ENCODE data around the gene MAN2A2.
A peak's percentile ranks its signal among the peaks of the same experiment; 100 is the strongest.

Gene MAN2A2

DNA sequence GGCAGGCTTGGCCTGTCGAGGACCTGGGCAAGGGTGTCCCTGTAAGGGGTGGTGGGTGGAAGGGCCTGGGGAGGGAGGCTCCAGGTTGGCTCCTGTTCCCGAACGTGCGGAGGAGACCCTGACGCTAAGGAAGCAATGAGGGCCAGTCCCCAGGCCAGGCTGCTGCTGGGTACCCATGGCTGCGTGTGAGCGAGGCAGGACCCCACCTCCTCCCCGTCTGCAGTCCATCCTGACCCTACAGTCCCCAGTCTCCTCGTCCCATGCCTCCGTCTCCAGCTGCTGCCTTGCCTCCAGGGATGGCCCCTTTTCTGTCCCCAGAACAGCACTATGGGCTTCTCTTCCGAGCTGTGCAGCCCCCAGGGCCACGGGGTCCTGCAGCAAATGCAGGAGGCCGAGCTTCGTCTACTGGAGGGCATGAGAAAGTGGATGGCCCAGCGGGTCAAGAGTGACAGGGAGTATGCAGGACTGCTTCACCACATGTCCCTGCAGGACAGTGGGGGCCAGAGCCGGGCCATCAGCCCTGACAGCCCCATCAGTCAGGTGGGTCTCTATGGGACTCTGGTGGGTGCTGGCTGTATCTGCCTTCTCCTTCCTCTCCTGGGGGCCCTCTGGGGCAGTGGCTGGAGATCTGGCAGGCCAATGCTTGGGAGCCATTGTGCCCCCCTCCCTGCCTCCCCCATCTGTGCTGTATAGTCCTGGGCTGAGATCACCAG is 18.2 kb upstream of the MAN2A2 start:
- Mint-ChIP-seq H3K4me3 (peak overlapping the region; percentile 24), H3K9me3 (no peaks in the 10 kb centered on the region), H3K36me3 (peaks cover 6% of the 10 kb centered on the region), H3K27ac (peak overlapping the region; percentile 82), H3K27me3 (no peaks in the 10 kb centered on the region), H3K4me1 (peaks cover 32% of the 10 kb centered on the region)
- CTCF ChIA-PET = interaction anchor here (0.6 to 4.4 kb wide), 45 partner anchors 9 to 592 kb away, joined by 3 to 78 read pairs (median 5); partner anchors contain the start of genes BLM and HDDC3
- DNase-seq = no peak

DNA sequence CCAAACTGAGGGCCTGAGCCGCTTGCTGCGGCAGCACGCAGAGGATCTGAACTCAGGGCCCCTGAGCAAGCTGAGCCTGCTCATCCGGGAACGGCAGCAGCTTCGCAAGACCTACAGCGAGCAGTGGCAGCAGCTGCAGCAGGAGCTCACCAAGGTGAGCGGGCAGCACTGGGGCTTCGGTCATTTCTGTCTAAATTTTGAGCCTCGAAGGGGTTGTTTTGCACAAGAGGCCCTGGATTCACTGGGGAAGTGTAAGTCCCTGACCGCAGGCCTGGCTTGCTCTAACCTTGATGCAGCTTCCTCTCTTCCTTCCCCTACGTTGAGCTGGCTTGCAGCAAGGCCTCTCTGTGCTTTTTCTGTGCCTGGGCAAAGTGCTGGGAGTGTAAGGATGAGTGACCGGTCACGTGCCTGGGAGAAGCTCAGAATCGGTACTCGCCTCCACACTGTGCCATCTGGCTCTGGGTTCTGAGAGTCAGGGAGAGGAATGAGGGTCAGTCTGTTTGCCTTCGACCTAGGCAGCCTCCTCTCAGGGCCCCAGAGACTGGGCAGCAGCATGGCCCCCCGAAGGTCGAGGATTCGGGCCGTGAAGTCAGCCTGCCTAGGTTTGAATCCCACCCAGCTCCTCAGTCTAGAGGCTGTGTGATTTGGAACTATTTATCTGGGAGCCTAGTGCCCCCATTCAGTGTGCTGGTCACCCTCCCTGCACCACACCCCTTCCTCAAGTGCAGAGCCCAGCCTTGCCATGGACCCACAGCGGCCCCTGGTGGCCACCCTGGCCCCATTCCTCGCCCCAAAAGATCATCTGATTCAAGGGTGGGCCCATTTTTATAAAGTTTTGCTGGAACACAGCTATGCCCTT is 17.4 kb upstream of the MAN2A2 start:
- Mint-ChIP-seq H3K27ac (peak overlapping the region; percentile 82), H3K27me3 (no peaks in the 10 kb centered on the region), H3K9me3 (no peaks in the 10 kb centered on the region), H3K4me3 (peak overlapping the region; percentile 35), H3K4me1 (peaks cover 32% of the 10 kb centered on the region), H3K36me3 (peaks cover 3% of the 10 kb centered on the region)
- peak; percentile 87 for DNase-seq
- CTCF ChIA-PET = interaction anchor here (0.6 to 4.4 kb wide), 54 partner anchors 9 to 592 kb away, joined by 3 to 78 read pairs (median 4); partner anchors contain the start of genes BLM and HDDC3

DNA sequence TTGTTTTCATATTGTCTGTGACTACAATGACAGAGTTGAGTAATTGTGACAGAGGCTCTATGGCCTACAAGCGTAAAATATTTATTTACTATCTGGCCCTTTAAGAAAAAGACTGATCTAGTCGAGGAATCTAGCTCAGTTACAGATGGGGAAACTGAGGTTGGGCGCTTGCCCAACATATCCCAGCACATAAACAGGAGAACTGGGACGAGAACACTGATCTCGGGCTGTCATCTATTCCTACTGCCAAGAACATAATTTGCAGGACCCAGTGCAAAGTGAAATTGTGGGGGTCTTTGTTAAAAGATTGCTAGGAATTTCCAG is 16.8 kb upstream of the MAN2A2 start:
- H3K4me3 Mint-ChIP-seq = no peak overlapping the region
- peaks cover 3% of the 10 kb centered on the region for H3K36me3 Mint-ChIP-seq
- CTCF ChIA-PET = interaction anchor here (0.7 to 4.4 kb wide), 36 partner anchors 10 to 593 kb away, joined by 3 to 78 read pairs (median 5); partner anchors contain the start of genes BLM and HDDC3
- H3K27me3 Mint-ChIP-seq = no peaks in the 10 kb centered on the region
- H3K4me1 Mint-ChIP-seq = peaks cover 32% of the 10 kb centered on the region
- no peak overlapping the region for H3K27ac Mint-ChIP-seq
- no peak for DNase-seq
- H3K9me3 Mint-ChIP-seq = no peaks in the 10 kb centered on the region

DNA sequence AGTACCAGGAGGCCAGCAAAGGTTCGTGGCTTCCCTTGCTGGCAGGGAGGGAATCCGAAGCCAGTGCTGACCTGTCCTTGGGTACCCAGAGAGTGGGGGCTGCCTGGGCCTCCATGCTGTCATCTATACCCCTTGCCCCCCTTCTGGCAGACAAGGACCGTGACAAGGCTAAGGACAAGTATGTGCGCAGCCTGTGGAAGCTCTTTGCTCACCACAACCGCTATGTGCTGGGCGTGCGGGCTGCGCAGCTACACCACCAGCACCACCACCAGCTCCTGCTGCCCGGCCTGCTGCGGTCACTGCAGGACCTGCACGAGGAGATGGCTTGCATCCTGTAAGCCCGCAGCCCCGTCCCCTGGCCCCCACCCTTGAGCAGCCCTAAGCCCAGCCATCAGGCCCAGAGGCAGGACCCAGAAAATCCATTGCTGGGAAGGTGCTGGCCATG is 16.0 kb upstream of the MAN2A2 start:
- Mint-ChIP-seq H3K4me1 (peaks cover 32% of the 10 kb centered on the region), H3K27me3 (no peaks in the 10 kb centered on the region), H3K36me3 (peaks cover 3% of the 10 kb centered on the region), H3K4me3 (no peak overlapping the region), H3K9me3 (no peaks in the 10 kb centered on the region), H3K27ac (no peak overlapping the region)
- CTCF ChIA-PET = interaction anchor here (0.8 to 4.4 kb wide), 9 partner anchors 9 to 238 kb away, joined by 4 to 78 read pairs (median 11); partner anchors contain the start of gene HDDC3
- no peak for DNase-seq

DNA sequence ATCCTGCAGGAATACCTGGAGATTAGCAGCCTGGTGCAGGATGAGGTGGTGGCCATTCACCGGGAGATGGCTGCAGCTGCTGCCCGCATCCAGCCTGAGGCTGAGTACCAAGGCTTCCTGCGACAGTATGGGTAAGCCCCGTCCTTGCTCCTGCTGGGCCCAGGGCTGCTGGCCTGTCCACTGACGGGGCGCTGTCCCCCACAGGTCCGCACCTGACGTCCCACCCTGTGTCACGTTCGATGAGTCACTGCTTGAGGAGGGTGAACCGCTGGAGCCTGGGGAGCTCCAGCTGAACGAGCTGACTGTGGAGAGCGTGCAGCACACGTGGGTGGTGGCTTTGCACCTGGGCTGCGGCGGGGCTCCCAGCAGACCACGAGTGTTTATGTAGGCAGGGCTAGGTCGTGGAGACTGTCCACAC is 13.8 kb upstream of the MAN2A2 start:
- Mint-ChIP-seq H3K4me3 (no peak overlapping the region), H3K9me3 (no peaks in the 10 kb centered on the region), H3K36me3 (peaks cover 1% of the 10 kb centered on the region), H3K27me3 (no peaks in the 10 kb centered on the region), H3K4me1 (peaks cover 20% of the 10 kb centered on the region), H3K27ac (no peak overlapping the region)
- DNase-seq = no peak
- CTCF ChIA-PET = interaction anchor here (0.8 to 2.8 kb wide), 4 partner anchors 13 to 241 kb away, joined by 3 to 14 read pairs (median 5); partner anchors contain the start of gene MAN2A2

DNA sequence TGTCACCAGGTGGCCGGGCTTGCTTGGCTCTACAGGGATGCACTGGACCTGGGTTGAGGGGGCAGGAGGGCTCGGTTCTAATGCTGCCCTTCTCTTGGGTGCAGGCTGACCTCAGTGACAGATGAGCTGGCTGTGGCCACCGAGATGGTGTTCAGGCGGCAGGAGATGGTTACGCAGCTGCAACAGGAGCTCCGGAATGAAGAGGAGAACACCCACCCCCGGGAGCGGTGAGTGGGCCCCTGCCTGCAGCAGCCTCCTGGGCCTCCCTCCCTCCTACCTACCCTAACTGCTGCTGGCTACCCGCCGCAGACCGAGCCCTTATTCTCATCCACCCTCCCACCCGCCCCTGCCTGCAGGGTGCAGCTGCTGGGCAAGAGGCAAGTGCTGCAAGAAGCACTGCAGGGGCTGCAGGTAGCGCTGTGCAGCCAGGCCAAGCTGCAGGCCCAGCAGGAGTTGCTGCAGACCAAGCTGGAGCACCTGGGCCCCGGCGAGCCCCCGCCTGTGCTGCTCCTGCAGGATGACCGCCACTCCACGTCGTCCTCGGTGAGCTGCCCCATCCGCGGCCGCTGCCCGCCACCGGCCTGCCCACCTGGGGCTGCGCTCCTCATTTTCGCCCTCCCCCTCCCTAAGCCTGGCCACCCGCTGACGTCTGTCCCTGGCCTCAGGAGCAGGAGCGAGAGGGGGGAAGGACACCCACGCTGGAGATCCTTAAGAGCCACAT is 13.2 kb upstream of the MAN2A2 start:
- no peaks in the 10 kb centered on the region for H3K9me3 Mint-ChIP-seq
- H3K27me3 Mint-ChIP-seq = no peaks in the 10 kb centered on the region
- no peak for DNase-seq
- no peak overlapping the region for H3K27ac Mint-ChIP-seq
- H3K4me1 Mint-ChIP-seq = peaks cover 16% of the 10 kb centered on the region
- peaks cover 1% of the 10 kb centered on the region for H3K36me3 Mint-ChIP-seq
- no peak overlapping the region for H3K4me3 Mint-ChIP-seq
- CTCF ChIA-PET = interaction anchor here (0.8 to 2.8 kb wide), 4 partner anchors 12 to 242 kb away, joined by 3 to 14 read pairs (median 5); partner anchors contain the start of gene MAN2A2

DNA sequence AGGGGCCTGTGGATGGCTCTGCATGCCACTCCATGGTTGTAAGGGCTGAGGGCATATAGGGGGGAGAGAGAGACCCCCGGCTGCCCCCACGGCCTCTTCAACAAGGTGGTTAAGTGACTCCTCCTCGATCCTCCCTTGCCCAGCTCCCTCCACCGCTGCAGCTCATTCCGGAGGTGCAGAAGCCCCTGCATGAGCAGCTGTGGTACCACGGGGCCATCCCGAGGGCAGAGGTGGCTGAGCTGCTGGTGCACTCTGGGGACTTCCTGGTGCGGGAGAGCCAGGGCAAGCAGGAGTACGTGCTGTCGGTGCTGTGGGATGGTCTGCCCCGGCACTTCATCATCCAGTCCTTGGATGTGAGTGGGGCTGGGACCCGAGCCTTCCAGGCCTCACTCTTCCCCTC is 12.3 kb upstream of the MAN2A2 start:
- Mint-ChIP-seq H3K4me3 (no peak overlapping the region), H3K27me3 (no peaks in the 10 kb centered on the region), H3K36me3 (peaks cover 5% of the 10 kb centered on the region), H3K4me1 (peaks cover 7% of the 10 kb centered on the region), H3K27ac (no peak overlapping the region), H3K9me3 (no peaks in the 10 kb centered on the region)
- DNase-seq = no peak
- CTCF ChIA-PET = interaction anchor here (1.7 kb wide), 1 partner anchor 11 kb away, joined by 6 read pairs; the partner anchor contains the start of gene MAN2A2

DNA sequence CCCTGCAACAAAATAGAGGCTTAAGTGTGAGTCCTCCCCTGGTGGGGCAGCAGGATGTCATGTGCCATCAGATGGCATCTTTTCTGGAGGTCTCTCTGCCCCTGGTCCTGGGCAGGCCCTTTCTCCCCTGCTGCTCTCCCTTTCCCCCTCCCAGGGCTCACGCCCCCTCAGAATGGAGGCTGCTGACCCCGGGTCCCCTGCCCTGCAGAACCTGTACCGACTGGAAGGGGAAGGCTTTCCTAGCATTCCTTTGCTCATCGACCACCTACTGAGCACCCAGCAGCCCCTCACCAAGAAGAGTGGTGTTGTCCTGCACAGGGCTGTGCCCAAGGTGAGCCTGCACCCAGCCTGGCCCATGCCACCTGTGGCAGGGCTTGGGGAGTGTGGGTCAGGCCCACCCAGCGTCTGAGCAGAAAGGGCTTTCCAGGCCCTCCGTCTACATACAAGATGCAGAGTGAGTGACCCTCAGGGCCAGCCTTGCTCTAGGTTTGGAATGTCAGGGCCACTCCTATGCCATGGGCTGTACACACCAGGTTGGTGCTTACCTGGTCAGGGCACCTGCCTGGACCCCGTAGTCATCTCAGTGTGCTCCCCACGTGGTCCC is 11.7 kb upstream of the MAN2A2 start:
- Mint-ChIP-seq H3K36me3 (peaks cover 7% of the 10 kb centered on the region), H3K9me3 (no peaks in the 10 kb centered on the region), H3K4me3 (no peak overlapping the region), H3K27ac (peak overlapping the region; percentile 33), H3K27me3 (no peaks in the 10 kb centered on the region), H3K4me1 (peaks cover under 1% of the 10 kb centered on the region)
- CTCF ChIA-PET = interaction anchor here (1.7 kb wide), 1 partner anchor 11 kb away, joined by 6 read pairs; the partner anchor contains the start of gene MAN2A2
- no peak for DNase-seq

DNA sequence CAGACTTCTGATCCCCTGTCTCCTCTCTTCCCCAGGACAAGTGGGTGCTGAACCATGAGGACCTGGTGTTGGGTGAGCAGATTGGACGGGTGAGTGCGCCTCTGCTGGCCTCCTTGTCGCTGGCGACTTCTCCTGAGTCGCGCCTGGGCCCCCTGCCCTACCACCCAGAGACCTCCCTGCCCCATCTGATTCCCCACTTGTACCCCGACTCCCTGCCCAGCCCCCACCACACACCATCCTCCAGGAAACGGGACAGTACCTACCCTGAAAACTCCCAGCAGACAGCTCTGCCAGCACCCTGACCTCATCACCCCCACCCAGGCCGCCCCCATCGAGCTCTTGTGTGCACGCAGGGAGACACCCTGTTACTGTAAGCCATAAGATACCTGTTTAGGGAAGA is 11.1 kb upstream of the MAN2A2 start:
- Mint-ChIP-seq H3K4me3 (no peak overlapping the region), H3K4me1 (no peaks in the 10 kb centered on the region), H3K9me3 (no peaks in the 10 kb centered on the region), H3K27me3 (no peaks in the 10 kb centered on the region), H3K27ac (peak overlapping the region; percentile 33), H3K36me3 (peaks cover 8% of the 10 kb centered on the region)
- CTCF ChIA-PET = no interaction called here
- no peak for DNase-seq

DNA sequence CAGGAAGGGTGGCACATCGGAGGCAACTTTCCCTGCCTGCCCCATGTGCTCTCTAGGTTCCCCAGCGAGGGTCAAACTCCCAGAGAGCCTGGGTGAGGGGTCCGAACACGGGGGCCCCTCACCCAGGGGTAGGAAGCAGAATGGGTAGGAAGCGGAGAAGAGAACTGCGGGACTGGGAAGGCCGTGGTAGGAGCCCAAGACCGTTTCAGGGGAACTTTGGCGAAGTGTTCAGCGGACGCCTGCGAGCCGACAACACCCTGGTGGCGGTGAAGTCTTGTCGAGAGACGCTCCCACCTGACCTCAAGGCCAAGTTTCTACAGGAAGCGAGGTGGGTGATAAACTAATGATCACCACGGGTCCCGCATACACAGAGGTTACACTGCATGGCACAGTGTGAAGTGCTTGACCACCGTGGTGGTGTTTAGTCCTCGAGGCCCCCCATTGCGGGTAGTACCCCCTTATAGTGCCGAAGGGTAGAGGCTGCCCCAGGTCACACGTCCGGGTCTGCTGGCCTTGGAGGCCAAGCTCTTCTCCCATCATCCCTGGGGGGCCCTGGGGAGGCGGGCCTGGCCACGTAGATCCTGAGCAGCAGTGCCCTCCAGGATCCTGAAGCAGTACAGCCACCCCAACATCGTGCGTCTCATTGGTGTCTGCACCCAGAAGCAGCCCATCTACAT is 10.5 kb upstream of the MAN2A2 start:
- no peak for DNase-seq
- no peaks in the 10 kb centered on the region for H3K9me3 Mint-ChIP-seq
- CTCF ChIA-PET = interaction anchor here (1.5 to 7.3 kb wide), 2 partner anchors 41 to 573 kb away, joined by 3 to 51 read pairs; partner anchors contain the start of genes HDDC3 and UNC45A
- peaks cover under 1% of the 10 kb centered on the region for H3K27me3 Mint-ChIP-seq
- peaks cover 8% of the 10 kb centered on the region for H3K36me3 Mint-ChIP-seq
- no peaks in the 10 kb centered on the region for H3K4me1 Mint-ChIP-seq
- no peak overlapping the region for H3K4me3 Mint-ChIP-seq
- H3K27ac Mint-ChIP-seq = no peak overlapping the region

DNA sequence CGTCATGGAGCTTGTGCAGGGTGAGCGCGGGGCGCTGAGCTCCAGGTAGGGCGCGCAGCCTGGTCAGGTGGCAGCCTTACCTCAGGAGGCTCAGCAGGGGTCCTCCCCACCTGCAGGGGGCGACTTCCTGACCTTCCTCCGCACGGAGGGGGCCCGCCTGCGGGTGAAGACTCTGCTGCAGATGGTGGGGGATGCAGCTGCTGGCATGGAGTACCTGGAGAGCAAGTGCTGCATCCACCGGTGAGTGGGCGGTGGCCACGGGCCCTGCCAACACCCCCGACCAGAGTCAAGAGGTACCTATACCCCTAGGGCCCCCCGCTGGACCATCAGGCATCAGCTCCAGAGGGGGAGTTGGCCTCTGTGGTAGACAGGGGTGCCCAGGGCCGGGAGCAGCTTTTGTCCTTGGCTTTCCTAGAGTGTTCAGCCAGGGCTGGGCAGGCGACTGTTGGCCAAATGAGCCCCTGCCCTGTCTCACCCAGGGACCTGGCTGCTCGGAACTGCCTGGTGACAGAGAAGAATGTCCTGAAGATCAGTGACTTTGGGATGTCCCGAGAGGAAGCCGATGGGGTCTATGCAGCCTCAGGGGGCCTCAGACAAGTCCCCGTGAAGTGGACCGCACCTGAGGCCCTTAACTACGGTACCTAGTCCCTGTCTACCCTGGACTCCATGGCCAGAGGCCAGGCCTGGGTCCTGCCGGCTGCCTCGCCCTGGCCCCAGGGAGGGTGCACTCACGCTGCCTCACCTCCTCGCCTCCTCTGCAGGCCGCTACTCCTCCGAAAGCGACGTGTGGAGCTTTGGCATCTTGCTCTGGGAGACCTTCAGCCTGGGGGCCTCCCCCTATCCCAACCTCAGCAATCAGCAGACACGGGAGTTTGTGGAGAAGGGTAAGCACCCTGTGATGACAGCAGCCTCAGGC is 9.7 kb upstream of the MAN2A2 start:
- peaks cover 4% of the 10 kb centered on the region for H3K27me3 Mint-ChIP-seq
- DNase-seq = no peak
- no peaks in the 10 kb centered on the region for H3K9me3 Mint-ChIP-seq
- H3K4me1 Mint-ChIP-seq = no peaks in the 10 kb centered on the region
- H3K36me3 Mint-ChIP-seq = peaks cover 8% of the 10 kb centered on the region
- H3K4me3 Mint-ChIP-seq = no peak overlapping the region
- H3K27ac Mint-ChIP-seq = no peak overlapping the region
- CTCF ChIA-PET = interaction anchor here (1.5 to 7.3 kb wide), 2 partner anchors 40 to 574 kb away, joined by 3 to 51 read pairs; partner anchors contain the start of genes HDDC3 and UNC45A

DNA sequence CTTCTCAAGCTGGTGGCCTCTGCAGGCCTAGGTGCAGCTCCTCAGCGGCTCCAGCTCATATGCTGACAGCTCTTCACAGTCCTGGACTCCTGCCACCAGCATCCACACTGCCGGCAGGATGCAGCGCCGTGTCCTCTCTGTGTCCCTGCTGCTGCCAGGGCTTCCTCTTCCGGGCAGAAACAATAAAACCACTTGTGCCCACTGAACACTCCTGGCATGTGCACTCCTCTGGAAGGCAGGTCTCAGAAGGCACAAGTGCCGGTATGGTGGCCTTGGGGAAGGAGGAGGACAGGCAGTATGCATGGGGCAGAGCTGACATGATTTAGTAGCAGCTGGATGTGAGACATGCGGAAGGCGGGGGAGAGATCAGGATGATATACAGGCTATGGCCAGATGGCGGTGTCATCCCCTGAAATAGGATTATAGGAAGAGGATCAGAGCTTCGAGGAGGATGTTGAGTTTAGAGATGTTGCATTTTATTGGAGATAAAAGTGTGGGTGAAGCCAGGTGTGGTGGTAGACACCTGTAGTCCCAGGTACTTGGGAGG is 7.5 kb upstream of the MAN2A2 start:
- Mint-ChIP-seq H3K4me3 (no peak overlapping the region), H3K27me3 (peaks cover 4% of the 10 kb centered on the region), H3K4me1 (peaks cover 3% of the 10 kb centered on the region), H3K9me3 (no peaks in the 10 kb centered on the region), H3K36me3 (peaks cover 8% of the 10 kb centered on the region), H3K27ac (no peak overlapping the region)
- CTCF ChIA-PET = interaction anchor here (1.1 to 7.3 kb wide), 3 partner anchors 8 to 38 kb away, joined by 4 to 51 read pairs (median 26); partner anchors contain the start of genes HDDC3 and UNC45A
- no peak for DNase-seq
